Measurements from ENCODE around the gene LRRC74B.
"Not testable (repeated sequence)": the region's sequence is repeated elsewhere in the genome, so short reads cannot be mapped to it uniquely, and the experiment has no call there.

LRRC74B gene

DNA sequence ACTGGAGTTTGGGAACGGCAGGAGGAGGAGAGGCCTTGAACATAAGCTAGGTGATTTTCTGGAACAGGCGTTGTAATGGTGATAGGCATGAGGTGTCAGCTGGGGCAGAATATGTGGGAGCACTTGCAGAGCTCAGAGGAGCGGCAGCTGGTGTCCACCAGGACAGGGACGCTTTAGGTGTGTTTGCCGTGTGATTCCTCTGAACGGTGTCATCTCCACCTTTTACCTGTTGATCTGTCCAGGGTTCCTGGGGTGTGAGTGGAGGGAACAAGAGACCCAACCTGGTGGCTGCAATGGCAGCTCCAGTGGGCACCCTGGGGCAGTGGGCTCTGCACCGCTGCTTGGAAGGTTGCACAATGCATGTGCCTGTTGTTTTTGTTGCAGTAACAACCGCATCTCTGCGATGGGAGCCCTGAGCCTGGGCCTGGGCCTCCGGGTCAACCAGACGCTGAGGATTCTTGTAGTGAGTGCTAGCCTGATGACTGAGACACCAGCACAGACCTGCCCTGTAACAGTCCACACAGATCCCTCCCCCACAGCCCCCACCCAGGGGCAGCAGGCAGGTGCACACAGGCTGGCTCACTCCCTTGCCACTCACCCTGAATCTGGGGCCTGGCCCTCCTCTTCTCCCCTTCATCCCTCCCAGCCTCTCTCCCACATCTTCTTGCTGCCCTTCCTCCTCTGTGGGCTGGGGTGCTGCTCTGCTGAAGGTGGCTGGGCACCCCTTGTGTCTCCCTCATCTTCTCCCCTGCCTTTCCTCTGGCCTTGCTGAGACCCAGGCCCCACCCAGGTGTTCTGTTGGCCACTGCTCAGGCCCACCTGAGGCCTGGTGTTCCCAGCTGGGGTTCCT lies 9.2 kb downstream of the LRRC74B start:
- DNase-seq = no peak

DNA sequence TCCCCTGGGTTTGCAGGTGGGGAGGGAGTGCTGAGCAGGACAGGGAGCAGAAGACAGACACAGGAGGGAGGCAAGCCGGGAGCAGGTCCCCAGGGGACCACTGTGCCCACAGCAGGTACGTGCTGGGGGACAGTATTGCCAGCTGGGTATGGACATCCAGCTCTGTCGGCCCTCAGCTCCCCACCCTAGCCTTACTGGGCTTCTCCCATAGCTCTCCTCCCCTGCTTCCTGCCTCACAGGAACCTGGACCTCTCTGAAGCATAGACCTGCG lies 9.8 kb downstream of the LRRC74B start:
- DNase-seq = no peak

DNA sequence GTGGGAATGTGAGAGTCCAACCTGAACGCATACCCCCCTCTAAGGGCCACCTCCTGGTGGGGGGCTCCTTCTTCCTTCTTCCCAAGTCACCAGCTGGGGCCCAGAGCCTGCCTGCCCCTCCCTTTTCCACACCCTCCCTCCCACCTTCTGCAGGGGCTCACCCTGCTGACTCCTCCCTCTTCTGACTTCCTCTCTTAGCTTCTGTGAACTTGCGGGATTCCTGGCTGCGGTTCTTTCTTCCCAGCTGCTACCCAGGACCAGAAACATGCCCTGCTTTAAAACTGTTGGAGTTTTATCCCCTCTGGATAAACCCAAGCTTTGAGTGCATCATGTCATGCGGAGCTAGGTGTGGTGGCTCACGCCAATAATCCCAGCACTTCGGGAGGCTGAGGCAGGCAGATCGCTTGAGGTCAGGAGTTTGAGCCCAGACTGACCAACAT lies 10.2 kb downstream of the LRRC74B start:
- no peak for DNase-seq

DNA sequence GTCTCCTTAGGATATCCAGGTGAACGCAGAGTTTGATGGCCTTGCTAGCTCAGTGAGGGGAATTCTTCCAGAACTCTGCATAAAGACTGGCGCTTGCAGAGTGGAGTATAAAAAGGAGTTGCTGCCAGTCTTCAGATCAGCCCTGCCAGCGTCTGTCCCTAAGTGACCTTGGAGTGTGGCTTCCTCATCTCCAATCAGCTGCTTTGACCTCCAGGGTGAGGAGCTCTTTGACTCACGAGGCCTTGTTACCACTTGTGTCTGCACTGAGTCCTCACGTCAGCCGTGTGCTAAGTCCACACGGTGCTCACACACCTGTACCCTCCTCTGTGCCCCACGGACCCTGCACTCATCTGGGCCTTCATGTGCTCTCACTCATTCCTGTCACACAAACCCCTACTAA lies 14.6 kb downstream of the LRRC74B start:
- DNase-seq = not testable (repeated sequence)

DNA sequence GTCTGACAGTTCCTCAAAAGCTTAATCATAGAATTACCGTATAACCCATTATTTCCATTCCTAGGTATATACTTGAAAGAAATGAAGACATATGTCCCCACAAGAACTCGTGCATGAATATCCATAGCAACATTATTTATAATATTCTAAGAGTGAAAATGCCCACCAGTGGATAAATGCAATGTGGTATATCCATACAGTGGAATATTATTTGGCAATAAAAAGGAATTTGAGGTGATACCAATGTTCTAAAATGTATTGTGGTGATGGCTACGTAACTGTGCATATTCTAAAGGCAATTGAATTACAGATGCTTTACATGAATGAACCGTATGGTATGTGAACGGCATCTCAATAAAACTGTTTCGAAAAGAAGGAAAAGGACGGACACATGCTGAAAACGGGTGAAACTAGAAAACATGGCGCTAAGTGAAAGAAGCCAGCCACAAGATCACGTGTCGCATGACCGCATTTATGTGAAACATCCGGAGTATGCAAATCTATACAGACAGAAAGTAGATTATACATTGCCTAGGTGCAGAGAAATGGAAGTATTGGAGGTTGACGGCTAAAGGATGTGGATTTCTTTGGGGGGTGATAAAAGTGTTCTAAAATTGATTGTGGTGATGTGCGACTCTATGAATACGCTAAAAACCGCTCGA lies 16.0 kb downstream of the LRRC74B start:
- DNase-seq = not testable (repeated sequence)

DNA sequence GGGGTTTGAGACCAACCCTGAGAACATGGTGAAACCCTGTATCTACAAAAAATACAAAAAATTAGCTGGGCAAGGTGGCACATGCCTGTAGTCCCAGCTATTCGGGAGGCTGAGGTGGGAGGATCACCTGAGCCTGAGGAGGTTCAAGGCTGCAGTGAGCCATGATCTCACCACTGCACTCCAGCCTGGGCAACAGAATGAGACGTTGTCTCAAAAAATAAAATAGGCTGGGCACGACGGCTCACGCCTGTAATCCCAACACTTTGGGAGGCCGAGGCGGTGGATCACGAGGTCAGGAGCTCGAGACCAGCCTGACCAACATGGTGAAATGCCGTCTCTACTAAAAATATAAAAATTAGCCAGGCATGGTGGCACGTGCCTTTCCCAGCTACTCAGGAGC lies 18.7 kb downstream of the LRRC74B start:
- DNase-seq = not testable (repeated sequence)

DNA sequence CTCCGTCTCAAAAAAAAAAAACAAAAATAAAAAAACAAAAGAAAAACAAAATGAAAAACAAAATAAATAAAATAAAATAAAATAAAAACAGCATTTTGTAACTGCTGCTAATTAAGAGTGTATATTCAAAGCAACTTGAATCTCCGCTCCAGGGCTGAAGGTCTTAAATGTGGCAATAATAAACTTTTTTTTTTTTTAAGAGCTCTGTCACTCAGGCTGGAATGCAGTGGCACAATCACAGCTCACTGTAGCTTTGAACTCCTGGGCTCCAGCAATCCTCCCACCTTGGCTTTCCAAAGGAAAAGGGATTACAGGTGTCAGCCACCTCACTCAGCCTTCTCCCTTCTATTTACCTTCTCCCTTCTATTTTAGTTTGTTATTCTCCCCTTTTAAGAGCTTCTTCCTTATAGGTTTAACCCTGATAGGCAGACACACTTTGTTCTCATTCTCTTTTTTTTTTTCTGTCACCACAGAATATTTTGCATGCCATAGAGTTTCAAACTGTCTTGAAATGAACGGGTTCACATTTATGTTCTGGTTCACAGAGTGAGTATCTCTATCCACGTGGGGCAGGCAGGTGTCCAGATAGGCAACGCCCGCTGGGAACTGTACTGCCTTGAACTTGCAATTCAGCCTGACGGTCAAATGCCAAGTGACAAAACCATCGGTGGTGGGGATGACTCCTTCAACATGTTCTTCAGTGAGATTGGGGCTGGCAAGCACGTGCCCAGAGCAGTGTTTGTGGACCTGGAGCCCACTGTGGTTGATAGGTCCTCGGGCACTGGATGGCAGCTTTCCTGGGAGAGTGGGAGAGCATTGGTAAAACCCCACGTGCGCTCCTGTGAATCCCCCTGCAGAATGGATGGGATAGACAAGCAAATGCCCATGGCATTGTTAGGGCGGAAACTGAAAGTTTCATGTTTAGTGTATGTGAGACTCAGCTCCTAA lies 19.4 kb downstream of the LRRC74B start:
- no peak for DNase-seq

DNA sequence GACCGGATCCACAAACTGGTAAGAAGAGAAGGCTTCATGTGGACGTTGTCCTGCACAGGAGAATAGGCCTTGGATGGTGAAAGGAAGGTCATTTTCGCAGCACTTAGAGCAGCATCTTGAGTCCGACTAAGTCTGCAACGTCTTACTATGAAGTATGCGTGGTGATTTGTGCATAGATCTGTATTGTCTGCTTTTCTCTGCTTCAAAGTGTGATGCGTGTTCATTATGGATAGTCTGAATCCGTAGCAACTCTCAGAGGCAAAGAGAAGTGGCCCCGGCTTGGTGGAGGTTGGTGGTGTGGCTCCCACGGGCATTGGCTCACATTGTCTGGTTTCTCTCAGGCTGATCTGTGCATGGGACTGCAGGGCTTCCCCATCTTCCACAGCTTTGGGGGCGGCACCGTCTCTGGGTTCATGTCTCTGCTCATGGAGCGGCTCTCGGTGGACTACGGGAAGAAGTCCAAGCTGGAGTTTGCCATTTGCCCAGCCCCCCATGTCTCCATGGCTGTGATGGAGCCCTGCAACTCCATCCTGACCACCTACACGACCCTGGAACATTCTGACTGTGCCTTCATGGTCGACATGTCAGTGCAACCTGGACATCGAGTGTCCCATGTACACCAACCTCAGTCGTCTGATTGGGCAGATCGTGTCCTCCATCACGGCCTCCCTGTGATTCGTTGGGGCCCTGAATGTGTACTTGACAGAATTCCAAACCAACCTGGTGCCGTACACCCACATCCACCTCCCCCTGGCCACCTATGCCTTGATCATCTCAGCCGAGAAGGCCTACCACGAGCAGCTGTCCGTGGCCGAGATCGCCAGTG lies 21.5 kb downstream of the LRRC74B start:
- DNase-seq = no peak

DNA sequence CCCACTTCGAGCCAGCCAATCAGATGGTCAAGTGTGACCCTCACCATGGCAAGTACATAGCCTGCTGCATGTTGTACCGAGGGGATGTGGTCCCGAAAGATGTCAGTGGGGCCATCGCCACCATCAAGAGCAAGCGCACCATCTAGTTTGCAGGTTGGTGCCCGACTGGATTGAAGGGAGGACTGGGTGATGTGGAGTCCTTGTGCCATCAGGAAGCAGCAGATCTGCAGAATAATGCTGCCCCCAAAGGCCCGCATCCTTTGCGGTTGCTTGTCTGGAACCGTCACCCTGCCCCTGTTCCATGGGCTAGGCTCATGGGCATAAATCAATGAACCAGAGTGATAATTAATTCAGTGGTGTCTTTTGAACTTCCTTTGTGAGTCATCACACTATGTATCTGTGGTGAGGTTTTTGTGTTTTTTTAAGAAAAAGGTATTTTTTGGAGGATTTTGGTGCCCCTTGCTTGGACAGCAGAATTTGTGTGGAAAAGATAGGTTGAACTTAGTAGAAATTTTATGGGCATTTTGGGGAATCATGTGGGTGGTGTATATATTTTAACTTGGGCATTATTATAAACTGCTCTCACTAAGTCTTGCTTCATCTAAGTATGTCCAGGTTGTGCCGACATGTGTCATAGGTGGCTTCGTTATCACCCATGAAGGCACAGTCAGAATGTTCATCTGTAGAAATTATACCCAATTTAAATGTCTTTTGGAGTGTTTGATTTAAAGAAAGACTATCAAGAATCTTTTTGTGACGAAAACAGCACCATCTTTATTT lies 22.3 kb downstream of the LRRC74B start:
- no peak for DNase-seq

DNA sequence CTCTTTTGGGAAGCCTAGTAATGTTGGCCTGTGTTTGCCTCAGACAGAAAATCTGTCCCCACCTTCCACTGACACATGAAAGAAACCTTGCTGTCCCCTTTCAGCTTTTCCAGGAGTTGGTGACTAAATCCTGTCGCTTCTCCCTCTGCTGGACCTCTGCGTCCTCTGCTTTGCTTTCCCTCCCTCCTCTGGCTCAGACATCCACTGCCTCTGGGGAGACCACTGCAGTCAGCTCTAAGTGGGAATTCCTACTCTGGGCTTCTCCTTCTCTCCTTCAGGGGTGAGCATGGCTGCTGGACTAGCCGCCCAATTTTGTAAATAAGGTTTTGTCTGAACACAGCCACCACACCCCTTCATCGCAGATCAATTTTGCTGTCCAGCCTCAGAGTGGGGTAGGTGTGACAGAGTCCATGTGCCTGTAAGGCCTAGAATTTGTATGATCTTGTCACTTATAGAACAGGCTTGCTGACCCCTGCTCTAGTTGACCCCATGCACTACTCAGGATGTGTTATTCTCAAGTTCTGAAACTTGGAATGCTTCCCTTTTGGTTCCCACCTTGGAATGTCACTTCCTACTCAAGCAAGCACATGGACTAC lies 23.0 kb downstream of the LRRC74B start:
- no peak for DNase-seq

DNA sequence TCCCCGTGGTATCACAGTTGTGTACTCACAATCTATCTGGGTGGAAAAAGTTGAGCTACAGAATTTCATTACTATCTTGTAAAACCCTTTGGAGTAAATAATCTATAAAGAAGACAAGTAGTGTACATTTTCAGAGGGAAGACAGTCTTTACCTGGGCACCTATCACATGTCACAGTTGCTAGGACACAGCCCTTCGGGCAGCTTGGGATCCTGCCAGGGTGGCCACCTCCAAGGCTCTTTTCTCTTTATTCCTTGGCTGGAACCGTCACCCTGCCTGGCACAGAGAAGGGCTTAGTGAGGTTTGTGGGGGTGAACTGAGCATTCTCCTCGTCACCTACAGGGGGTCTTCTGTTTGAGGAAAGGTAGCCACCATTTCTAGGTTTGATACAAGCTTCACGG lies 23.6 kb downstream of the LRRC74B start:
- DNase-seq = no peak

DNA sequence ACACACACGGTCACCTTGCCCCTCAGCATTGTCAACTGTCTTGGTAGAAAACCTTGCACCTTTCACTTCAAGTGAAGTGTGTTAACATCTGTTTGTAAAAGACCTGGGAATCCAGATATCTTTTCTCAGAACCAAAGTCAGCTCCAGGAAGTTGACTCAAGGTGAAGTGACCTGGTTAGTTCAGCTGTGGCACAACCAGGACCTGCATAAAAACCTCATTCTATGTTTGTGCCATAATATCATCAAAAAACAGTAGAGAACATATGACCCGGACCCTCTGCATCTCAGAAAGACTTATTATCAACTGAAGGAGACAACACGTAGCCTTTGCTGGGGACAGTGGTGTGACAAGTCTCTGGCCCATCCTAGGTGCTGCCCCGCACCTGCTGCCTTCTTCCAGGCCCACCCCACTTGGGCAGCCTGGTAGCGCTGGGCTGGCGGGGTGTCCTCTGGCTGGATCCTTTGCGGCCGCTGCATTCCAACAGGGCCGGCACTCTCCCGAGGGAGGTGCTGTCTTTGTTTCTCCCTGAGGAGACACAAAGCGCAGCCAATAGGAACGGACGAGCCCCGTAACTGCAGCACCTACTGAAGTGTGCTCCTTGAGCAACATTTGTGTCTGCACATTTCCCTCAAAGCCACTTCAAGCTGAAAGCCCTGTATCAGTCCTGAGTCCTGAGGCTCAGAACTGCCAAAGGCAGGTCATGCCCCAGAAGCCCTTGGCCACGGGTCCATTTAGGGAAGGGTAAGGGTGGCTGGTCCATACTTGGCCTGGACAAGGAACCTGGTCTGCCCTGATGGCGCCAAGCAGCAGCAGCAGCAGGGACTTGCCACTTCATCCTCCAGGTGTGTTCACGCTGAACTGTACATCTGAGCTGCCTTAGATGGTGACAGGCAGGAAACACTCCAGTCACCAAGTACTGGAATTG lies 25.2 kb downstream of the LRRC74B start:
- no peak for DNase-seq

DNA sequence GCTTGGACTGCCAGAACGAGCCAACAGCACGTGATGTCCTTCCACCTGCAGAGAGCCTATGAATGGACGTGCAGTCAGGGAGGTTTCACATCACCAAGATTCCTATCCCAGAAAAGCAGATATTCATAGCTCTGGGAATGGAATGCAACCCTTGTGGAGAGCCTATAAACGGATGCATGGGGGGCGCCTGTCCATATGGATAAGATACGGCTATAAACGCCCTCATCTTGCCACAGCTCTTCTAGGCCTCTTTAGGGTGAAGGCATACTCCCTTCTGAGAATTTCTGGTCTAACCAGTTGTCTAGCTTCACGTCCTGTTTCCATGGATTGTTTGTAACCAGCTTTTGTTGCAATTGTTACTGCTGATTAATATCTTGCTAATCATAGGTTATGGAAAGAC lies 26.1 kb downstream of the LRRC74B start:
- not testable (repeated sequence) for DNase-seq

DNA sequence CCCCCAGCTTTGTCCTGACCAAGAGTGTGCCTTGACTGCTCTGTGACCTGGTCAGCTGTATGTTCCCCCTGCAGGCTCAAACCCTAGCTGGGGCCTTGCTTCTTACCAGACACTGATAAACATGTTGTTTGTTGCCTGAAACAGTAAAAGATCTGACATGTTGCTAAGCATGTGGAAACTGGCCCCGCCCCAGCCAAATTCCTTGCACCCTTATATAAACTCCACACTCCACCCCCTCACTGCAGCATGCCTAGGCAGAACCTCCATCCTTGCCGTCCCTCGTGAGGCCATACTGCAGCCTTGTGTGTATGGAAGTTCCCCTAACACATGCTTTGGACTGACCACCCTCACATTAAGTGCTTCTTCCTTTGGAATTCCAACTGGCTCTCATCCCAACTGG lies 27.3 kb downstream of the LRRC74B start:
- no peak for DNase-seq

DNA sequence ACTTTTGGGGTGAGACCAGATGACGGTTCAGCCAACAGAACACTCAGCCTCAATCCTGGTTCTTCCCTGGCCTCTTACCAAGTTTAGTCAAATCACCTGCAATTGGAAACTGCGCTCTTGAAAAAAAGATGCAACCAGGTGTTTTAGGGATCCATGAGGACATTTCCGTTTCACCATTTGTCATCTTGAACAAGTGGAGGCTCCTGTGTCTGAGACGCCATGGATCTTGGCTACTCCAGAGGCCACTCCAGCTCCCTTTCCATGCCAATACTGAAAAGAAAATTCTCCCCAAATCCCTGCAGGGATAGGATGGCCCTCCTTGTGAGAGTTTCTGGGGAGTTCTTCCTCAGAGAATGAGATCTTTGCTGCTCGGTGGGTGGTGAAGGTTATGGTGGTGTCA lies 27.7 kb downstream of the LRRC74B start:
- no peak for DNase-seq

DNA sequence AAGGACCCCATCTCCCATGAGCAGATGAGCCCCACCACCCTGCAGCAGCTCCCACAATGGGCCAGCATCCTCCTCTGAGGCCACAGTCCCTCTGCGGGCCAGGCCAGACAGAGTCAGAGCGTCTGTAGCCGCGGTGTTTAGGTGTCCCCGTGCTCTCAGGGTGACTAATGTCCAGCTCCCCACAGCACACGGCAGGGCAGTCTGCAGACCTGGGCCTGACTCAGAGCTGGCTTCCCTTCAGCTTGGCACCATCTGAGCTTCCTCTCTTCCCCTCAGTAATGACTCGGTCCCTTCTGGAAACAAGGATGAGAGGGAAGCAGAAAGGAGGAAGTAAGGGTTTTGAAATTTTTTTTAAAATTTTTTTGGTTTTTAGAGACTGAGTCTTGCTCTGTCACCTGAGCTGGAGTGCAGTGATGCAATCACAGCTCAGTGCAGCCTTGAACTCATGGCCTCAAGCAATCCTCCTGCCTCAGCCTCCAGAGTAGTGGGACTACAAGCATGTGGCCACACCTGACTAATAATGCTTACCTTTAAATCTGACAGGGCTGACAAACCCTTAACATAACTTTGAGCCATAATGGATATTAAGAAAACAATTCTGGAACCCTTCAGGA lies 28.5 kb downstream of the LRRC74B start:
- no peak for DNase-seq

DNA sequence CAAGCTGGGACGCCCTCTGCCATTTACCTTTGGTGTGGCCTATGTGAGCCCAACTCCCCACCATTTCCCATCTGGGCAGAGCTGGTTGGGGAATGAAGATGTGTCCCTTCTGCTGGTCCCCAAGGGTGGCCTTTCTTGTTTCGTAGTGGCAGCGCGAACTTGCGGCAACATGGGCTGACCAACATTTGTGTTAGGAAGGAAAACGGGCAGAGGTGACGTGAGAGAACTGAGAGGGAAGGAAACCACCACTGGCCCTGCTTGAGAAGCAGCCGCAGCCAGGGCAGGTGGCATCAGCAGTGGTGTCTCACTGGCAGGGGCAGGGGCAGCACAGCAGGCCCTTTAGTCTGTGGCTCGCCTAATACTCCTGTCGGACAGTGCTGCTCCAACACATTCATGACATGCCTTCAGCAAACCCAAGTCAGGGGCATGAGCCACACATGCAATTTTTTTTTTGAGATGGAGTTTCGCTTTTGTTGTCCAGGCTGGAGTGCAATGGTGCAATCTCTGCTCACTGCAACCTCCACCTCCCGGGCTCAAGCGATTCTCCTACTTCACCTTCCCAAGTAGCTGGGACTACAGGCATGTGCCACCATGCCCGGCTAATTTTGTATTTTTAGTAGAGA lies 29.9 kb downstream of the LRRC74B start:
- no peak for DNase-seq

DNA sequence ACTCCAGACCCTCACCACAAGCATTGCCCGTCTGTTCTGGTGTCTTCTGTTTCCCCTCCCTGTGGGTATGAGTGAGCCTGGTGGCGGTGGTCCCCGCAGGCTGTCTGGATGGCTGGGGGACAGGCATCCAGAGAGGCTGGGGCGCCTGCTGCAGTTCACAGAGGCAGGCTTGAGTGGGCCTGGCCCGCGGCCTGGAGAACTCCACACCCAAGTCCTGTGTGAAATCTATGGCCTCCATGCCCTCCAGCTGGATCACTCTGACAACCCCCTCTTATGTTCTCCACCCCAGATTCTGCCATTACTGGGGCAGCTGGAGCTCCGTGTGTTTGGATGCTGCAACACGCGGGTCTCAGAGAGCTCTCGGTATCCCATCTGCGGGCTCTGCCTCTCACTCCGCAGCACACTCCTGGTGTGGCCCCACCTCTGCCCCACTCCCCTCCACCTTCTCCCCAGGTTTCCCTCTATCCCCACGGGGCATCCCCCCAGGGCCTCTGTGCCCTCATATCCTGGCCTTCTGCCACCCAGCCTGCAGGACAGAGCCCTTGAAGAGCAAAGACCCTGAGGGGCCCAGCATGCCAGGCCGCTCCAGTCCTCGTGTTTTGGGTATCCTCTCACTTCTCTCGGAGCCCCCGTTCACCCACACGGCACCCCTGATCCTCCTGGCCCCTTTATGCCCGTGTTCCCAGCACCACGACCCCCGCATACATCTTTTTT lies 31.3 kb downstream of the LRRC74B start:
- DNase-seq = no peak
